C4-2B (cell line): Measurements from ENCODE around the gene HS3ST5.
"Not testable (repeated sequence)": the region's sequence is repeated elsewhere in the genome, so short reads cannot be mapped to it uniquely, and the experiment has no call there.

ENCODE experiments used
- H3K27ac ChIP-seq: fragments of 450-650 bp; 2 replicates; pipeline ENCODE4 v1.5.1; 2017
- ZFX ChIP-seq: fragments of 450-650 bp; IDR thresholded peaks from 2 replicates; pipeline ENCODE4 v1.6.1; 2017
- TF ChIP-seq, protein P1 (sequence below): fragments of 450-650 bp; conservative IDR thresholded peaks from 2 replicates; pipeline ENCODE4 v1.5.1; 2017; ENCODE audit warnings: mild to moderate bottlenecking

The HS3ST5 gene

DNA sequence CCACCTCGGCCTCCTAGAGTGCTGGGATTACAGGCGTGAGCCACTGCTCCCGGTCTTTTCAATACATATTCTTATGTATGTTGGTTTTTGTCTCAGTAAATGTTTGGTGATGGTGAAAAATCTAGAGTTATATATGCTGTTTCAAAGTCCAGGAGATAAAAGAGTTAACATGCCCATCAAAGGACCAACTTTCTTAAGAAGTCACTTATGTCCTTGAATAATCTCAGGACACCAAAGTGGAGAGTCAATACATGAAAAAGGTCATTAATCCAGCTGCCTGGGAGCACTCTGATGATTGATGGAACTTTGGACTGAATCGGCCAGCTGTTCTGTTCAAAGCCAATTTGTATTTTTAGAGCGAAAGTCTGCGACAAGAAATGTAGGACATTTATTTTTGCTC is 312.1 kb downstream of the HS3ST5 start:
- TF ChIP-seq, protein P1, sequence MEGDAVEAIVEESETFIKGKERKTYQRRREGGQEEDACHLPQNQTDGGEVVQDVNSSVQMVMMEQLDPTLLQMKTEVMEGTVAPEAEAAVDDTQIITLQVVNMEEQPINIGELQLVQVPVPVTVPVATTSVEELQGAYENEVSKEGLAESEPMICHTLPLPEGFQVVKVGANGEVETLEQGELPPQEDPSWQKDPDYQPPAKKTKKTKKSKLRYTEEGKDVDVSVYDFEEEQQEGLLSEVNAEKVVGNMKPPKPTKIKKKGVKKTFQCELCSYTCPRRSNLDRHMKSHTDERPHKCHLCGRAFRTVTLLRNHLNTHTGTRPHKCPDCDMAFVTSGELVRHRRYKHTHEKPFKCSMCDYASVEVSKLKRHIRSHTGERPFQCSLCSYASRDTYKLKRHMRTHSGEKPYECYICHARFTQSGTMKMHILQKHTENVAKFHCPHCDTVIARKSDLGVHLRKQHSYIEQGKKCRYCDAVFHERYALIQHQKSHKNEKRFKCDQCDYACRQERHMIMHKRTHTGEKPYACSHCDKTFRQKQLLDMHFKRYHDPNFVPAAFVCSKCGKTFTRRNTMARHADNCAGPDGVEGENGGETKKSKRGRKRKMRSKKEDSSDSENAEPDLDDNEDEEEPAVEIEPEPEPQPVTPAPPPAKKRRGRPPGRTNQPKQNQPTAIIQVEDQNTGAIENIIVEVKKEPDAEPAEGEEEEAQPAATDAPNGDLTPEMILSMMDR, result no peak
- TF ChIP-seq ZFX, result no peak

DNA sequence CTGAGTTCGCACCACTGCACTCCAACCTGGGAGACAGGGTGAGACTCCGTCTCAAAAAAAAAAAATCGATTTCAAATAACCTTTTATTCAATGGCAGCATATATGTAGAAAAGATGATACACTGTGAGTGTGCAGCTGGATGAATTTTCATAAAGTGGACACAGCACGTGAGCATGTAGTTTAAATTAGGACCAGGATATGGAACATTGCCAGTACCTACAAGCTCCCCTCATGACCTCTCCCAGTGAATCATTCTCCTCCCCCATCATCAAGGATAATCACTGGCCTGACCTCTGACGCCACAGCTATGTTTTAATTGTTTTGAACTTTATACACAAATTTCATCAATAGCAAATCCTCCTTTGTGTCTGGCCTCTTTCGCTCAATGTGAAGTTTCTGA is 318.1 kb downstream of the HS3ST5 start:
- H3K27ac ChIP-seq, result no peak overlapping the region
- no peak for TF ChIP-seq ZFX
- TF ChIP-seq, protein P1, result no peak

More for the DNA sequence above, 312.1 kb downstream of the HS3ST5 start:
- H3K27ac ChIP-seq, result no peak overlapping the region

DNA sequence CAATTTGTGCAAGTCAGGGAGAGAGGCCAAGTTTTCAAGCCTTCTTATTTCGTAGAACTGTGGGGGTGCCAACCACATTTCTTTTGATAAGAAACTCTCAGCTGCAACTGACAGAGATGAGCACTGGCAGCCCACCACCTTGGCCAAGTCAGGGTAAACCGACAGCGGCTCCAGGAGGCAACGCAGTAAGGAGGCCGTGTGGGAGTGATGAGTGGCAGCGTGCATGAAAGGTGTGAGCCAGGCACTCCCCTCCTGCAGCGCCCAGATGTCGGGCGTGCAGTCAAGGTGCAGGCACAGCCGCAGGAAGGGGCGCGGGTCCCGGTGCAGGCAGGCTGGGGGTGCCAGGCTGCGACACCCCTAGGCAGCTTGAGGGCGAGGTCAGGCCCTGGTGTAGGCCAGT is 322.6 kb downstream of the HS3ST5 start:
- TF ChIP-seq, protein P1, result no peak
- no peak for TF ChIP-seq ZFX
- H3K27ac ChIP-seq, result no peak overlapping the region

DNA sequence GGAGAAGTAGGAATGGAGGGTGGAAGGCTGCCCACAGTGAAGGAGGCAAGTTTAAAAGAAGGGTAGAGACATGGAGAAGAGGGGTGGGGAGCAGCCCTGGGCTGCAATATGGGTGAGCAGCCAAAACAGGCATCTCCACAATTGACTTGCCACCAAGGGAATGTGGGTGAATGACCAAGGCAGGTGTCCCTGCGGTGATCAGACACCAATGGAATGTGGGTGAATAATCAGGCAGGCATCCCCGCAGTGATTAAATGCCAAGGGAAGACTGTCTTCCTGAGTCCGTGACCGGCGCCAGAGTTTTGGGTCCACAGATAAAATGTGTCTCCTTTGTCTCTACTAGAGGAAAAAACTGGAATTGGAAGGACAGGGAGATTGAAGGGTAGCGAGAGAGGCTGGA is 325.7 kb downstream of the HS3ST5 start:
- H3K27ac ChIP-seq, result not testable (repeated sequence)

DNA sequence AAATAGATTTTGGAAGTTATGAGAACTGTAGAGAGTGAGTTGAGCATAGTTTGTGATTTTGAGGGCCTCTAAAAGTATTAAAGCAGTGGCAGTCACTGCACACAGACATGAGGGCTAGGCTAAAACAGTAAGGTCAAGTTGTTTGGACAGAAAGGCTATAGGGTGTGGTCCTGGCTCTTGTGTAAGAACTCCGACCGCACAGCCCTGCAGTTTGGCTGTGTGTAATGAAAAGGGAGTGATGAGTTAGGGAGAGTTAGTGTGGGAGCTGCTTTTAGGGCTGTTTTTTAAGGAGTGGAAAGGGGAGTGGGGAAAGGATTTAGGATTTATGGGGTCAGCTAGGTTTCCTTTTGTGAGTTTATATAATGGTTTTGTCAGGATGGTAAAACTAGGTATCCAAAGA is 328.7 kb downstream of the HS3ST5 start:
- not testable (repeated sequence) for H3K27ac ChIP-seq

DNA sequence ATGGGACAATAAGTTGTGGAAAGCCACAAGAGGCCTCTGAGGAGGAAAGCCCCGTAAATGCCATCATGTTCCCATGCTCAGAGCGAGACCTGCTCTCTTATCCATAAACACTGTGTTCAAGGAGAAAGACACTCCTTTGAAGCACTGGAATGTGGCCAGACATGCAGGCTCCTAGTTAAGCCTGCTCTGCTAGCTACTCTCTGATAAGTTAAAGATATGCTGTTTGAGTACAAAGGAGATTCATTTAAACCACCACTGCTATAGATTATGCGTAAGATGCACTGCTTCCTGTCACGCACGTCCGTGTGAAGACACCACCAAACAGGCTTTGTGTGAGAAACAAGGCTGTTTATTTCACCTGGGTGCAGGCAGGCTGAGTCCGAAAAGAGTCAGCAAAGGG is 331.3 kb downstream of the HS3ST5 start:
- H3K27ac ChIP-seq, result not testable (repeated sequence)

DNA sequence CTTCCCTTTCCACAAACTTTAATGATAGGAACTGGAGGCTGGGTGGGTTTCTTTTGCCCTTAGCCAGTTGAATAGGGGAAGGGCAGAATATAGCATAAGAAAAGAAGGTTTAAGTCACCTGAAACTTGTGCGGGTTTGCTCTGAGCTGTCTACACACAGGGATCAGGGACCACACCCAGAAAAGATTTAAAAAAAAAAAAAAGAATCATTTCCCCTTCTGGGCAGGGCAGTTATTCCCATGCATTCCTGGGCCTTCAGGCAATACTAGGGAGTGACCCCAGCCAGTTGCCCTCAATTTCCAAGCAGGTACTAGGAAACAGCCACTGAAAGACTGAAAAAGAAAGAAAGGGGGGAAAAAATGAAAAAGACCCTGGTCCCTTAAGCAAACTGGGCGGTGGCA is 332.3 kb downstream of the HS3ST5 start:
- TF ChIP-seq, protein P1, result no peak
- no peak for TF ChIP-seq ZFX
- H3K27ac ChIP-seq, result no peak overlapping the region

DNA sequence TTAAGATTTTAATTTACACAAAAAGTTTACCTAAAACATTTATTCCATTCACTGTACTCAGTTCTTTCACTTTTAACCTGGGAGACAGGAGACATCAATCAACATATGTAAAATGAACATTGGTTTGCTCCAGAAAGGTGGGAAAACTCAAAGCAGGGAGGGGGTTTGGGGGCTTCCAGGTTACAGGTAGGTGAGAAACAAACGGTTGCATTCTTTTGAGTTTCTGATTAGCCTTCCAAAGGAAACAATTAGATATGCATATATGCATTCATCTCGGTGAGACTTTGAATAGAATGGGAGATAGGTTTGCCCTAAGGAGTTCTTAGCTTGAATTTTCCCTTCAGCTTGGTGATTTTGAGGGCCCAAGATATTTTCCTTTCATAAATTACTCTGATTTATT is 333.6 kb downstream of the HS3ST5 start:
- TF ChIP-seq, protein P1, result no peak
- TF ChIP-seq ZFX, result no peak
- H3K27ac ChIP-seq, result no peak overlapping the region

DNA sequence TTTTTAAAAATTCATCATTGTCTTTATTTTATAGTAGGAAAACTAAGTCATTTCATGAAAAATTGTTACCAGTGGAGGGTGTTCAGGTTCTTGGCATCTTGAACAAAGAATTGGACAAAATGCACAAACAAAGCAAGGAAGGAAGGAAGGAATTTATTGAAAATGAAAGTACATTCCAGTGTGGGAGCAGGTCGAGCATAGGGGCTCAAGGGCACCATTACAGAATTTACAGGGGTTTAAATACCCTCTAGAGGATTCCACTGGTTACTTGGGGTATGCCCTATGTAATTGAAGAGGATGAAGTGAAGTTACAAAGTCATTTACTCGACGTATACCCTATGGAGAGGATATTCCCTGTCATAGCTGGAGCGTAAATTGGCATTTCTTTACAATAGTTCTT is 334.5 kb downstream of the HS3ST5 start:
- H3K27ac ChIP-seq, result no peak overlapping the region
- TF ChIP-seq, protein P1, result no peak
- TF ChIP-seq ZFX, result no peak
